Lower leg skin (tissue), 4 donors: ENCODE data around the gene GRIN2D. TPM values are rescaled to one million over a fixed set of nuclear protein-coding genes. Genes with fewer than 3 reads are reported as not detected.

Experiments used
- DNase-seq, 2 donors: peaks; one replicate each; pipeline ENCODE4 v3.0.0-alpha.2; 2019; ENCODE audit warnings: low spot score in 2 of 2
- H3K4me3 ChIP-seq: fragments of 200-600 bp; sonication (generic); 2 replicates; pipeline ENCODE4 v1.5.1; 2017; ENCODE audit warnings: mild to moderate bottlenecking, low read depth; ENCODE audit not compliant: poor library complexity, severe bottlenecking
- POLR2A ChIP-seq, 2 donors: fragments of 450-650 bp; IDR thresholded peaks; one replicate each; pipeline ENCODE4 v1.6.1; 2016 to 2017; ENCODE audit warnings: antibody characterized with exemption in 2 of 2, mild to moderate bottlenecking in 1 of 2, moderate library complexity in 1 of 2
- WGBS, 2 donors: methylation state at CpG; one replicate each; pipeline ENCODE4 v1.1.5; 2018; 5-methylcytosine and 5-hydroxymethylcytosine counted together
- intact Hi-C: fragments of 100-400 bp; cut with DNase I; formaldehyde crosslinking; loops from one replicate; pipeline ENCODE4 v1.15.0; 2023; ENCODE audit warnings: low total_unique reads
- total RNA-seq, 4 donors: library from RNA; depleted of rRNA; stranded (reverse); fragments of >200 nt; gene quantifications; one replicate each; pipeline ENCODE4 v1.1.0, GENCODE V29; 2016
- TF ChIP-seq, protein P1 (sequence below), 3 donors: fragments of 450-650 bp; IDR thresholded peaks; one replicate each; pipeline ENCODE4 v1.5.1; 2016; ENCODE audit warnings: antibody characterized with exemption in 3 of 3, mild to moderate bottlenecking in 3 of 3, moderate library complexity in 2 of 3

Gene GRIN2D
- total RNA-seq, 4 donors from 2014 or later: 0.17 to 0.47 (median 0.42) TPM

- H3K4me3 ChIP-seq: no peak overlapping the region
- 92 to 95% methylated on average over 11 to 20 of the region's 20 CpGs for WGBS, 2 donors
- TF ChIP-seq, protein P1, sequence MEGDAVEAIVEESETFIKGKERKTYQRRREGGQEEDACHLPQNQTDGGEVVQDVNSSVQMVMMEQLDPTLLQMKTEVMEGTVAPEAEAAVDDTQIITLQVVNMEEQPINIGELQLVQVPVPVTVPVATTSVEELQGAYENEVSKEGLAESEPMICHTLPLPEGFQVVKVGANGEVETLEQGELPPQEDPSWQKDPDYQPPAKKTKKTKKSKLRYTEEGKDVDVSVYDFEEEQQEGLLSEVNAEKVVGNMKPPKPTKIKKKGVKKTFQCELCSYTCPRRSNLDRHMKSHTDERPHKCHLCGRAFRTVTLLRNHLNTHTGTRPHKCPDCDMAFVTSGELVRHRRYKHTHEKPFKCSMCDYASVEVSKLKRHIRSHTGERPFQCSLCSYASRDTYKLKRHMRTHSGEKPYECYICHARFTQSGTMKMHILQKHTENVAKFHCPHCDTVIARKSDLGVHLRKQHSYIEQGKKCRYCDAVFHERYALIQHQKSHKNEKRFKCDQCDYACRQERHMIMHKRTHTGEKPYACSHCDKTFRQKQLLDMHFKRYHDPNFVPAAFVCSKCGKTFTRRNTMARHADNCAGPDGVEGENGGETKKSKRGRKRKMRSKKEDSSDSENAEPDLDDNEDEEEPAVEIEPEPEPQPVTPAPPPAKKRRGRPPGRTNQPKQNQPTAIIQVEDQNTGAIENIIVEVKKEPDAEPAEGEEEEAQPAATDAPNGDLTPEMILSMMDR (IDR thresholded peaks at IDR 0.05): no peak
- no peak for TF ChIP-seq POLR2A (IDR thresholded peaks at IDR 0.05)
- no peak for DNase-seq
- intact Hi-C loops: loop anchor here (5.0 kb wide), 1 partner anchor 151 kb away; no protein-coding TSS in a partner anchor
These were observed 48.0 kb downstream of the GRIN2D start for GRCh38 chr19:48441360-48442050.

- WGBS, 2 donors: 55 to 83% methylated on average over 32 to 60 of the region's 94 CpGs
- intact Hi-C loops: loop anchor here (5.0 kb wide), 1 partner anchor 150 kb away; no protein-coding TSS in a partner anchor
- TF ChIP-seq, protein P1 (IDR thresholded peaks at IDR 0.05): no peak
- TF ChIP-seq POLR2A (IDR thresholded peaks at IDR 0.05): no peak
- H3K4me3 ChIP-seq: no peak overlapping the region
- DNase-seq: peak in 1 of 2 donors; percentile 83
These were observed 48.9 kb downstream of the GRIN2D start for GRCh38 chr19:48442116-48443035.

- DNase-seq: peak in 1 of 2 donors; percentile 78
- intact Hi-C loops: loop anchor here (5.0 kb wide), 1 partner anchor 149 kb away; no protein-coding TSS in a partner anchor
- WGBS, 2 donors: 13% methylated on average over 43 of the region's 60 CpGs; no CpG with 5 or more reads in 1 of the 2 donors
- TF ChIP-seq, protein P1 (IDR thresholded peaks at IDR 0.05): no peak
- no peak for TF ChIP-seq POLR2A (IDR thresholded peaks at IDR 0.05)
- no peak overlapping the region for H3K4me3 ChIP-seq
These were observed 49.8 kb downstream of the GRIN2D start for GRCh38 chr19:48443256-48443655.

Other genes with a start within 250 kb of the GRIN2D start
- 10 to 100 TPM; 20.8 to 44.2 (median 32.9) TPM for gene LIG1, start 223.3 kb upstream of the GRIN2D start, total RNA-seq
- 1 to 10 TPM; 5.5 to 9.9 (median 6.9) TPM for gene ZSWIM9, start 223.0 kb upstream of the GRIN2D start, total RNA-seq
- 10 to 100 TPM in 3 of 4 donors, 1 to 10 TPM in 1; 9.3 to 14.1 (median 11.1) TPM for gene CARD8, start 137.8 kb upstream of the GRIN2D start, total RNA-seq
- under 1 TPM in 3 of 4 donors, not detected in 1; 0.15 to 0.81 (median 0.62) TPM for gene ZNF114, start 123.6 kb upstream of the GRIN2D start, total RNA-seq
- 10 to 100 TPM; 11.5 to 29.3 (median 14.7) TPM for gene EMP3, start 68.1 kb upstream of the GRIN2D start, total RNA-seq
- gene TMEM143, start 29.7 kb upstream of the GRIN2D start, total RNA-seq: 10 to 100 TPM in 1 of 4 donors, 1 to 10 TPM in 3; 6.7 to 21.0 (median 8.7) TPM
- not detected for gene SYNGR4, start 29.3 kb upstream of the GRIN2D start, total RNA-seq
- gene KDELR1, start 2.1 kb upstream of the GRIN2D start, total RNA-seq: 10 to 100 TPM; 71.3 to 99.6 (median 80.3) TPM
- 10 to 100 TPM; 33.3 to 44.4 (median 39.3) TPM for gene GRWD1, start 52.3 kb downstream of the GRIN2D start, total RNA-seq
- 1 to 10 TPM in 3 of 4 donors, under 1 TPM in 1; 0.86 to 4.7 (median 1.4) TPM for gene KCNJ14, start 61.9 kb downstream of the GRIN2D start, total RNA-seq
- gene CYTH2, start 75.7 kb downstream of the GRIN2D start, total RNA-seq: 100 to 1,000 TPM in 1 of 4 donors, 10 to 100 TPM in 3; 67.7 to 162 (median 78.2) TPM
- 1 to 10 TPM; 5.3 to 6.7 (median 5.8) TPM for gene LMTK3, start 118.2 kb downstream of the GRIN2D start, total RNA-seq
- gene SULT2B1, start 158.5 kb downstream of the GRIN2D start, total RNA-seq: 100 to 1,000 TPM; 119 to 191 (median 166) TPM
- gene SPACA4, start 213.1 kb downstream of the GRIN2D start, total RNA-seq: 1 to 10 TPM in 2 of 4 donors, not detected in 2; 1.7 to 2.1 TPM
- gene FAM83E, start 221.4 kb downstream of the GRIN2D start, total RNA-seq: 1 to 10 TPM in 2 of 4 donors, under 1 TPM in 2; 0.53 to 8.2 (median 3.8) TPM
- gene RPL18, start 225.5 kb downstream of the GRIN2D start, total RNA-seq: 1,000 to 10,000 TPM; 3,252 to 5,828 (median 3,870) TPM
- 1 to 10 TPM; 2.2 to 8.8 (median 6.1) TPM for gene SPHK2, start 225.8 kb downstream of the GRIN2D start, total RNA-seq
- 10 to 100 TPM; 21.1 to 41.6 (median 24.8) TPM for gene DBP, start 243.7 kb downstream of the GRIN2D start, total RNA-seq